Activated CD8-positive, alpha-beta memory T cell treated with anti-CD3 and anti-CD28 coated beads, Interleukin-2, amount 50 U/mL, for 24 hours (primary cell): Measurements from ENCODE around the gene NCMAP.
"Not testable (repeated sequence)": the region's sequence is repeated elsewhere in the genome, so short reads cannot be mapped to it uniquely, and the experiment has no call there.

Source experiments
- DNase-seq: peaks from one replicate; pipeline ENCODE4 v3.0.0-alpha.2; 2020; ENCODE audit errors: extremely low read depth

NCMAP gene

DNA sequence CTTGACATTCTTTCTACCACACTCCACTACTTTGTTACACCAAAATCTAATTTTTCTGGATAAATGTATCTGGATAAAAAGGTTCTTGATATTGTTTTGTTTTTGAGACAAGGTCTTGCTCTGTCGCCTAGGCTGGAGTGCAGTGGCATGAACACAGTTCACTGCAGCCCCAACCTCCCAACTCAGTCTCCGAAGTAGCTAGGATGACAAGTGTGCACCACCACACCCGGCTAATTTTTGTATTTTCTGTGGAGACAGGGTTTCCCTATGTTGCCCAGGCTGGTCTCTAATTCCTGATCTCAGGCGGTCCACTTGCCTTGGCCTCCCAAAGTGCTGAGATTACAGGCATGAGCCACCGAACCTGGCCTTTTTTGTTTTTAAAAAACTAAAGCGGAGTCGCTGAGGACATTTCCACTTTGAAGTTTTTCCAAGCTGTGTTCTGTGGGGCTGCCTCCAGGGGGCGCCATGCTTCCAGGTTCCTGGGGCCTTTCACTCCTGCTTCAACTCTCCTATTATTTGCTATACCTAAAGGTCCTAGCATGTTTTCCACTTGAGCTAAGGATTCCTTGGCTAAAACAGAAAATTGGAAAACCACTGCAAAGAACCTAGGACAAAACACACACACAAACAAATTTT is 14.1 kb upstream of the NCMAP start:
- DNase-seq: no peak

DNA sequence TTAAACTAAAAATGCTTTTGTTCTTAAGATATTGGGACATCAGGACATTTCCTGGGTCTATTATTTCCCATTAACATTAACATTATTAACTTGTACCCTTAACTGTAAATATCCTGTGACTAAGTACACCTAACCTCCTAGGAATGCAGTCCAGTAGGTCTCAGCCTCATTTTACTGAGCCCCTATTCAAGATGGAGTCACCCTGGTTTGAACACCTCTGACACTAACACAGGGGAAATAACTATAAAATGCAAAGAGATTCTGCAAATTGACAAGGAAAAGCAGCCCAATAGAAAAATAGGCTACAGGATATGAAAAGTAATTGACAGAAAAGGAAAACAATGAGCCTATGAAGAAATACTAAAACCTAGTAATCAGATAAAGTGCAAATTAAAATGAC is 11.6 kb upstream of the NCMAP start:
- DNase-seq: no peak

DNA sequence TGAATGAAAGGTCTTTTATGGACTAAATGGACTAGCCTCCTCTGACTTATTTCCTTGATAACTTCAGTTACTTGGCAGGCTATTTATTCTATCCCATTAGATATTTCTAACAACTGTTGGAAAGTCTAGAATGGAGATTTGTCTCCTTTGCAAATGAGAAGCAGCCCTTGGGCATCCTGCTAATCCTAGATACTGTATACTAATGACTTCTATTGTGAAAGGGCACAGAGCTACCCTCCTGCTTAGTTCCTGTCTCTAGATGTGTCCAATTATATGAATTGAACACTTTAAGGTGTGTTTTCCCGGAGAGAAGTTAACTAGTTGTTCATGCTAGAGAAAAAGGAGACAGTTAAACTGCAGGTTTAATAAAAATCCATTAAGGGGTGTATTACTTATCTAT is 10.2 kb upstream of the NCMAP start:
- DNase-seq: no peak

DNA sequence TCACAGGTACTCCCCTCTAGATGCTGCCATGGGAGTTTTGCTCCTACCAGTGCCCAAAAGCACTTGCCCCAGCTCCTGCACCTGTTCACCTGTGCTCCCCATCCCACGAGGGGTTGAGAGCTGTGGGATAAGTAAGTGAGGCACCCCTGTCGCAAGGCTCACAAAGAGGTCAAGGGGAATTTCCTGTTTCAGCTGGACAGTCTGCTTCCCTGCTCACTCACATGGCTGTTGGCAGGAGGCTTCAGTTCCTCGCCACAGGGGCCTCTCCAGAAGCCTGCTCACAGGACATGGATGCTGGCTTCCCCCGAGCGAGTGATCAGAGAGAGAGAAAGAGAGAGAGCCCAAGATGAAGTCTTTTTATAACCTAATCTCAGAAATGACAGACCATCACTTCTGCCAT is 8.7 kb upstream of the NCMAP start:
- DNase-seq: no peak

DNA sequence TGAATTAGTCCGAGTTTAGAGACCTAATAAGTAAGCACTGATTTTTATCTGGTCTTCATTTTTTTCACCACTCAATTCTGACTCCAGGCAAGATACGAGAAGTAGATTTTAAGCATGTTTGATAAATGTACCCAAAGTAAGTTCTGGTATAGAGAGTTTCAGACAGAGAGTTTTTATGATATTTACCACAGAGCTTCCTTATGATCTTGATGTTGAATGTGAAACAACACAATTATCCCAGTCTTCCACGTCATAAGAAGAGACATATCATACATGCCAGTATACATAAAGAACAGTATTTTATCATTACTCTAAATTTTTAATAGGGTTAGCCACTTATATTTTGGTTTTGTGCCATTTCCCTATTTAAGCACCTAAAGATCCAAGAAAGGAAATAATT is 7.8 kb upstream of the NCMAP start:
- DNase-seq: no peak

DNA sequence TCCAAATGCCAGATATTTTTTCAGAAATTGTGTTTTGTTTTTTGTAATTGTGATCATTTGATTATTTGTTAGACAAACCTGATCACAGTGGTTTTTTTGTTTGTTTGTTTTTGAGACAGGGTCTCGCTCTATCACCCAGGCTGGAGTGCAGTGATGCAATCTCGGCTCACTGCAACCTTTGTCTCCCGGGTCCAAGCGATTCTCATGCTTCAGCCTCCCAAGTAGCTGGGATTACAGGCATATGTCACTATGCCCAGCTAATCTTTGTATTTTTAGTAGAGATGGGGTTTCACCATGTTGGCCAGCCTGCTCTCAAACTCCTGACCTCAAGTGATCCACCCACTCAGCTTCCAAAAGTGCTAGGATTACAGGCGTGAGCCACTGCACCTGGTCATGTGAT is 6.7 kb upstream of the NCMAP start:
- DNase-seq: not testable (repeated sequence)

DNA sequence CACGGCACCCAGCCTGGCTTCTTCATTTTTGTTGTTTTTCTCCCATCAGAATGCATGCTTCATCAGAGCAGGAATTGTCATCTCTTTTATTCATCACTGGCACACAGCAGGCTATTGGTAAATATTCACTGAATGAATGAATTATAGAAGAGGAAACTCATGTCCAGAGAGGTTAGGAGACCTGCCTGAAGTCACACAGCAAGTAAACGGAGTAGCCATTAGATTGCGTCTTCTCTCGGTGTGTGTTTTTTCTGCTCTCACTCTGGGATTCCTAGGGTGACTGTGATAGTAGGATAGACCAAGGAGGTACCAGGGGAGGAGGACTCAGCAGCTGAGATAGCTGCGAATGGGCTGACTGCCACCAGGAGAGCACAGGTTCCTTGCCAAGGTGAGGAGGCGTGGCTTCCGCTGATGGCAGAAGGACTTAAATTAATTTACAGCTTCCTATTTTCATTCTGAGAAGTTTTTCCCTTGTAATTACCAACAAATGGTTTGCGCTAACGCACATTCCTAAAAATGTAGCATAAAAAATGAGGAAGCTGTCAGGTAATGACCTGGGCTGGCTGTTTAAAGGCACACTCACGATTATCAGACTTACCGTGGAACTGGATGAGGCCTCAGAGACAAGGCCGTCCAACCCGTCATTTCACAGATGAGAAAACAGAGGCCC is 4.5 kb upstream of the NCMAP start:
- no peak for DNase-seq

DNA sequence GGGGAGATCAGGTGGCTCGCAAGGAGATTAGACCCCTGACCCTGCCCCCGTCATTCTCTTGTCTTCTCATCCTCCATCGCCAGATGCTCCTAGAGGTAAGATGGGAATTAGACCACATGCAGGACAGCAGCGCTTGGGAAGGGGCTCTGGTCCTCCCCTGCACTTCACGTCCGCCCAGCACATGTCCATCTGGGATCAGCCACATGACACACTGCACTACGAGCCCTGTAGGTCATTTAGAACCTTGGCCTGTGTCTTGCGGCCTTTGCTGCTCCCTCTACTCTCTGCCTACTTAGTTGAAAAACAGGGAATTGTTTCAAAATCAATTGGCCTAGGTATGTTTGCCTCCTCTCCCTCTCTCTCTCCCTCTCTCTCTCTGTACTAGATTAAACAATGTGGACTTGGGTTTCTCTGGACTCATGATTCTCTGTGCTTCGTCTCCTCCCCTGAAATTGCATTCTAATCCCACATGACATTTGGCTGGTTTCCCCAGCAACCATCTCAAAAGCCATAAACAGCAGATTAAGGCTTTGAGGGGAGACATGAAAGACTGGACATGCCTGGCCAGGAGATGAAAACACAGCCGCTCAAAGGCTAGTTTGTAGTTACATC is 3.8 kb upstream of the NCMAP start:
- DNase-seq: no peak

DNA sequence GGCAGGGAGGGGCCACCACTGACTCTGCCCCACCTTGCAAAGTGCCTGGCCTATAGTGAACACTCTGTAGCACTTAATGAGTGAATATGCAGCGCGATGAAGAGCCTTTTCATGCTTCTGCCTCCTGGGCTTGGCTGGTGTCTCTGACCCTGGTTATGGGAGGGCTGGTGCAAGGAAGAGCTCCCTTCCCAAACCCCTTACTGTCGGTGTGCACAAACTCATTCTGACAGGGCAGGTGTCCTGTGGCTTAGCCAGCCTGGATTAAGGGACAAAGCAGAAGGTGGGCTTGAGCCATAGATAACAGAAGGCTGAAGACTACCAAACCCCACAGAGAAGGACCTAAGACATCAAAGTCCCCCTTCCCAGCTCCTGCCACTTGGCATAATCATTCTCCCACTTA is 2.0 kb upstream of the NCMAP start:
- DNase-seq: no peak

DNA sequence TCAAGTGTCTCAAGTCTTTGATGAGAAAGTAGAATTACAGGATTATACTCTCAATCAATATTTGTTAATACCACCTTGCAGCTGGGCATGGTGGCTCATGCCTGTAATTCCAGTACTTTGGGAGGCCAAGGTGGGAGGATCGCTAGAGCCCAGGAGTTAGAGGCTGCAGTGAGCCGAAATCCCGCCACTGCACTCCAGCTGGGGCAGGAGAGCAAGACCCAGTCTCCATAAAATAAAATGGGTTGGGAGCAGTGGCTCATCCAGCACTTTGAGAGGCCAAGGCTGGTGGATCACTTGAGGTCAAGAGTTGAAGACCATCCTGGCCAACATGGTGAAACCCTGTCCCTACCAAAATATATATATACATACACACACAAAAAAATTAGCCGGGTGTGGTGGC is 1.2 kb upstream of the NCMAP start:
- no peak for DNase-seq

DNA sequence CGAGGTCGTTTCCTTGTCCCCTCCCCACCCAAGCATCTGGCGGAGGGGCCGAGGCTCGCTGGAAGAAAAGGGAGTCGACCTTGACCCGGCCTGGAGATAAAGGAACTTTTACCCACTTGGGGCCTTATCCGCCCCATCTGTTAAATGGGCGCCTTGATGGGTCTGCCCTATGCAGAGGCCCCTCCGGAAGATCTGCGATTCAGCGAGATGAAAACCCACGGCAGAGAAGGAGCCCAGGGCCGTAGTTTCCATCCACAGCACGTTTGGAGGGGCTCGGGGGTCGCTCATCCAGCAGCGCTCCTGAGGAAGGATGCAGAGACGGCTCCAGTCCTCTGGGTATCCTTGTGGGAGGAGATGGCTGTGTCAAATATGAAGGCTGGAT is 518 bp downstream of the NCMAP start:
- DNase-seq: no peak

DNA sequence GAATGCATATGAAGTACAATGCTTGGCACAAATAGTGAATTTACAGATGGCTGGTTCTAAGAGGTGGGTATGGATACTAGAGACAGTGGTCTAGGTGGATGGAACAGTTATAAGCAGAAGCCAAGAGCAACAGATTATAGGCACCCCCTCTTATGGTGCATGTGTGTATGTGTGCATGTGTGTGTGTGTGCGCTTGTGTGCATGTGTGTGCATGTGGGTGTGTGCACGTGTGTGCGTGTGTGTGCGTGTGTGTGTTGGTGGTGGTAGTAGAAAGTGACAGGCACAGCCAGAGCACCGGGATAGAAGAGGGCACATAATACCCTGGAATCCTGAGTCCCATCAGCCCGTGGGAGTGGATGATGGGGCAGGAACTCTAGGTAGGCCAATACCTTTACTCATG is 1.3 kb downstream of the NCMAP start:
- no peak for DNase-seq

DNA sequence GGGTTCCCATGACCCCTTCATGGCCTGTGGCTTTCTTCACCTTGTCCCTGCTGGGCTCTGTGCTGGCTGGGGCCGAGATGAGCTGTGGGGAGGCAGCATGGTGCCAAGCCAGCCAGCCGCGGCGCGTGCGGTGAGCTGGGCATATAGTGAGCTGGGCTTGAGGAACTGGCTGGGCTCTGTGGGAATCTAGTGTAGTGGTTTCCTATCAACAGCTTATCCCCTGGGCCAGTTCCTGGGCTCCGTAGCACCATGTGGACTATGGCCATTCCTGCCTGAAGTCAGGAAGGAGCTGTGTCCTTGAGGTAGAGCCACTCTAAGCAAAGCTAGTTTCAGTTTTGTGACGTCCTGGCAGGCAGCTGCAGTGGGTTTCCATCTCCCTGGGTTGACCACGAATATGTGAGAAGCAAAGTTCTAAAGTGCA is 1.8 kb downstream of the NCMAP start:
- no peak for DNase-seq

DNA sequence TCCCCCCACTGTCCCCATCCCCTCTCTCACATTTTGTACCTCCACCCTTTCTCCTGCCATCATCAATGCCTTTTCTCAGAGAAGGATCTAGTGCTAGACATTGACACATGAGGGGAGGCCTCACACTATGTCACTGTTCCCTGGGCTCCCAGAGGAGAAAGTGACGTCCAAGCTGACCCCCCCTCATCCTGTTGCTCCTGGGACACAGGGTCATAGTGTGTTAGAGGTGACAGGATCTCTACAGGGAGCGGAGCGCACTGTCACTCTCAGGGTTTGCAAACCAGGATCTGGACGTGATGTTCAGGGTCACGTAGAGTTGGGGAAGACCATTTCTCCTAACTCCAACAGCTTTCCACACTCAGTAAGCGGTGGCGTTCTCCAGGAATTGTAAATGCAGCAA is 2.6 kb downstream of the NCMAP start:
- no peak for DNase-seq

DNA sequence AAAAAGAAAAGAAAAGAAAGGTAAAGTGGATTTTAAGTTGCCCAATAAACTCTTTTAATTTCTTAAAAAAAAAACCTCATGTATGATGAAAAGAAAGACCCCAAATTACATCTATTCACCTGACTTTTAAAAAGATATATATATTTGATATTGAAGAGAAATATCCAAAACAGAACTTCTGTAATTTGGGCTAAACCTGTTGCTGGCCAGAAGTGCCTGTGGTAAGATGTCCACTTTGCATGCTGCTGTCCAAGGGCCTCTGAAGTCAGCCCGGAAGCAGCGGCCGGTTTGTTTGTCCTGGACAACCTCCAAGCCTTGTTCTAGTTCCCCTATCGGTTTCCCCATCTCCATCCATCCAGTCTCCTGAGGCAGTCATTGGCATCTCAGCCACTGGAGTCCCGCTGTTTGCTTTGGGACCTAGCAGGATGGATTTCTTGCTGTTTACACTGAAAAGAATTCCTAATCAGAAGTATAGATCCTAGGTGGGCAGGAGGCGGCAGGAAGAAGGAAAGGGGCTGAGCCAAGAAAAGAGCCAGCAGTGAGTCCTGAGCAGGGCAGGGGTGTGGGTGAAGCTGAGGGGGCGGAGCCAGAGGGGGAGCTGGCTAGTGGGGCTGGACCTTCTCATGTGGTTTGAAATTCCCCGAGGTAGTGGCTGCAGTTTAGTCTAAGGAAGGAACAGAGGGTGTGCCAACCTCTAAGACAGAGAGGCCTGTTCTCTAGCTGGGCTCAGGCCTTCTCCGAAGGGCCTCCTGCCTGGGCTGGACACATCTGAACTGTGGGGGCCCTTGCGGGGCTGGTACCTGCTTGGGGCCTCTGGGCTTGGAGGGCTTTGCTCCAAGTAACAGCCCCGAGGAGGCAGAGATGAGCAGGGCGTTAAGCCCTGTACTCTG is 3.3 kb downstream of the NCMAP start:
- no peak for DNase-seq

DNA sequence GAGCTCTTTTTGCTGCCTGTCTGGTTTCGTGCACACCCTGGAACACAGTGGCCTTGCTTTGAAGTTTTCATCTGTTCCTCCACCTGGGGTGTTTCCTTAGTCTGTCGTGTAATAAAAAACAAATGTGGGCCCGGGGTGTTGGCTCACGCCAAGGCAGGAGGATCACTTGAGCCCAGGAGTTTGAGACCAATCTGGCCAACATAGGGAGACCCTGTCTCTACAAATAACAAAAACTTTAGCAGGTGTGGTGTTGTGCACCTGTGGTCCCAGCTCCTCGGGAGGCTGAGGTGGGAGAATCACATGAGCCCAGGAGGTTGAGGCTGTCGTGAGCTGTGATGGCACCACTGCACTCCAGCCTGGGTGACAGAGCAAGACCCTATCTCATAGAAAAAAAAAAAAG is 4.5 kb downstream of the NCMAP start:
- no peak for DNase-seq

DNA sequence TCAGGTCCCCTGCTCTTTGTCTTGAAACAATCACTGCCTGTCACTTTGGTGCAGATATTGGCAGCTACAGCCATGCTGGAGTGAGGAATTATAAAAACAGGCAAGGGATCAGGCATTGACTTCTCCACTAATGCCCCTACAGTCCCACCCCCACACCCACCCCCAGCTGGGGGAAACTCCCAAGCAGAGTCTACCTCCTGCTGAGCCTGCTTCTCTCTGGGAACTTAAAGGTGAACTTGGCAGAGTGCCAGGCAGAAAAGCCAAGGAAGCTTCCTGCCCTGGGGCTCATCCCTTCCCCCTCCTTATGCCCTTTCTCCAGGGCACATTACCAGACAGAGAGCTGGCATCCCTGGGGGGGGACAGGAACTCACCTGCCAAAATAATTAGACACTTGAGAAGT is 6.7 kb downstream of the NCMAP start:
- no peak for DNase-seq

DNA sequence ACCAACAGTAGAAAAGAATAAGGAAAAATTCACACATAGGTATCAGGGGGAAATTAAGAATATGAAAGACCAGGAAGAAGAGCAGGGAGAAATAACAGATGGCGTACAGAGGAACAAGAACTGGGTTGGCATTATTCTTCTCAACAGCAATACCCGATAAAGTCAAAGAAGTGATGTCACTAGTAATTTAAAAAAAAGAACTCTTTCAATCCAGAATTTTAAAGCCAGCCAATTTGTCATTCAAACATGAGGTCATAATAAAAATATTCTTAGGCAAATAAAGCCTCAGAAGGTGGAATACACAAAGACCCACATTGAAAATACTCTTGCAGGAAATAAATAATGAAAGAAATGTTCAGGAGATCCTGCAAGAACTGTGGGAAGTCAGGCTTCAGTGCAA is 8.8 kb downstream of the NCMAP start:
- DNase-seq: no peak

DNA sequence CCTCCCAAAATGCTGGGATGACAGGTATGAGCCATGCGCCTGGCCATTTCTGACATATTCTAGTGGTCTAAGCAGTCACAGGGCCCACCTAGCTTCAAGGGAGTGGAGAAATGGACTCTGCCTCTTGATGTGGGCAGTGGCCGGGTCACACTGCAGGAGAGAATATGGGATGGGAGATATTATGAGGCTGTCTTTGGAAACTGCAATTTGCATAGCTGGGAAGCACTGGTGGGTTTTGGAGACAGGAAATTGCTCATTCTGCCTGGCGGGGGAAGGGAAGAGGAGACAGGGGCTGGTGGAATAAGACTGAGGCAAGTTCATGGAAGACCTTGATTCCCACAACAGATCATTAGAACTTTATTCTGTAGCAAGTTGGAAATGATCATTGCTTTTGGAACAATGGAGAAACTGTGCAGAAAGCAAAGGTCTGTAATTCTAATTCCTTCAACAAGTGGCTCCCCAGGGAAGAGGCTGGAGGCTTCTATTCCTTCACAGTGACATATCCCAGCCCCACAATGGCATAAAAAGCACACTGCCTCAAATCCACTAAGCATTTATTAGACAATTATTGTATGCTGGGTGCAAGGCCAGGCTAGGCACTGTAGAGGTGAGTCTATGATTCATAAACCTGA is 10.5 kb downstream of the NCMAP start:
- no peak for DNase-seq

DNA sequence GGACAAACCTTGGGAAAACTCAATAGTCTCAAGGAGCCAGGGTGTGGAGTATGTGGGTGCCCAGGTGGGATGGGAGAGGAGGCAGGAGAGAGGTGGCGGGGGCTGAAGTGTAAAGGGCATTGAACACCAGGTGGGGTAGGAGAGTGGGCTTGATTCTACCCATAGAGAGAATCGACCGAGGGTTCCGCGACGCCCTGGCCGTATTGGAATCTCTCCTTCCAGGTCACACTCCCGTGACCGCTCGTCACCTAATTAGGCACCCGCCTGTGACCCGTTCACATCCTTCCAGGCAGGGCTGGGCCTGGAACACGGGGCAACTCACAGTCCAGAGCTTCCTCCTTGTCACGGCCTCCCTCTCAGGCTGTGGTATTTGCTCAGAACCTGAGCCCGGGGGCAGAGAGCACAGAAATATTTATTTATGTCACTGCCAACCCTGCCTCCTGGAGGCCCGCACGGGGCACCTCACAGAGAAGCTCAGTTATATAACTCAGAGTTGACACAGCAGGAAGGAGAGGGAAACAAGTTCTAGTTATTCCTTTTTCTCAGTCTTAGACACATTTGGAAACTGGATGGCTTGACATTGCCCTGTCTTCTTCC is 12.0 kb downstream of the NCMAP start:
- no peak for DNase-seq

DNA sequence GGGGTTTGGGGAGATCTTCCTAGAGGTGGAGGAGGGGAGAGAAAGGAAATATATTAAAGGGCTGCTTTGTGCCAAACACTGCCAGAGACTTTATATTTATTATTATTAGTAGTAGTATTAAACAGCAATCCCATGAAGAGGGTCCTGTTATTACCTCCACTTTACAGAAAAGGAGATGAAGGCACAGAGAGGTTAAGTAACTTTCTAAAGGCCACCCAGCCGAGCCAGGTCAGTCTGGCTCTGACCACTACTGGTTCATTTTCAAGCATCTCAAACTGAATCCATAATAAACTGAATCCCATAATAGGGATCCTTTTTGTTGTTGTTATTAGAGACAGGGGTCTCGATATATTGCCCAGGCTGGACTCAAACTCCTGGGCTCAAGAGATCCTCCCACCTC is 12.6 kb downstream of the NCMAP start:
- no peak for DNase-seq
